Panc1 (cell line): ENCODE measurements around the gene XIST.

Experiments
- CTCF ChIP-seq: fragments of 450-650 bp; IDR thresholded peaks from 2 replicates; pipeline ENCODE4 v1.5.1; 2017; ENCODE audit warnings: mild to moderate bottlenecking
- POLR2AphosphoS5 ChIP-seq: IDR thresholded peaks from 2 replicates; pipeline ENCODE4 v1.6.1; 2012; ENCODE audit warnings: mild to moderate bottlenecking, low read depth, low read length, moderate library complexity
- REST ChIP-seq, 2 experiments: IDR thresholded peaks; 2 replicates each; pipeline ENCODE4 v1.6.1; 2011 to 2012; ENCODE audit warnings: low read depth in 2 of 2, control low read depth in 1 of 2, low read length in 1 of 2, mild to moderate bottlenecking in 1 of 2, moderate library complexity in 1 of 2; ENCODE audit not compliant: insufficient read depth in 1 of 2
- SIN3A ChIP-seq: IDR thresholded peaks from 2 replicates; pipeline ENCODE4 v1.6.1; 2012; ENCODE audit warnings: low read depth, mild to moderate bottlenecking, low read length, moderate library complexity, borderline replicate concordance; ENCODE audit not compliant: insufficient read depth

- TF ChIP-seq REST (IDR thresholded peaks at IDR 0.05; ENCODE audit: insufficient read depth in 1 of 2, low read depth in 2 of 2, low read length in 1 of 2) (no peak), CTCF (no peak), SIN3A (no peak), POLR2AphosphoS5 (no peak)
Observed at GRCh38 chrX:73799888-73800287, 52.6 kb downstream of the XIST start.
